ENCODE measurements around the gene MGP.

The MGP gene

GRCh38 chr12:14842315-14842714, 43.3 kb downstream of the MGP start:
- H3K9me3 ChIP-seq: no peaks in the 10 kb centered on the region
- H3K4me3 ChIP-seq (ENCODE audit: low read depth, low read length): no peak overlapping the region
- H3K36me3 ChIP-seq: no peaks in the 10 kb centered on the region
- H3K4me1 ChIP-seq: peaks cover 12% of the 10 kb centered on the region
- TF ChIP-seq, protein P1, sequence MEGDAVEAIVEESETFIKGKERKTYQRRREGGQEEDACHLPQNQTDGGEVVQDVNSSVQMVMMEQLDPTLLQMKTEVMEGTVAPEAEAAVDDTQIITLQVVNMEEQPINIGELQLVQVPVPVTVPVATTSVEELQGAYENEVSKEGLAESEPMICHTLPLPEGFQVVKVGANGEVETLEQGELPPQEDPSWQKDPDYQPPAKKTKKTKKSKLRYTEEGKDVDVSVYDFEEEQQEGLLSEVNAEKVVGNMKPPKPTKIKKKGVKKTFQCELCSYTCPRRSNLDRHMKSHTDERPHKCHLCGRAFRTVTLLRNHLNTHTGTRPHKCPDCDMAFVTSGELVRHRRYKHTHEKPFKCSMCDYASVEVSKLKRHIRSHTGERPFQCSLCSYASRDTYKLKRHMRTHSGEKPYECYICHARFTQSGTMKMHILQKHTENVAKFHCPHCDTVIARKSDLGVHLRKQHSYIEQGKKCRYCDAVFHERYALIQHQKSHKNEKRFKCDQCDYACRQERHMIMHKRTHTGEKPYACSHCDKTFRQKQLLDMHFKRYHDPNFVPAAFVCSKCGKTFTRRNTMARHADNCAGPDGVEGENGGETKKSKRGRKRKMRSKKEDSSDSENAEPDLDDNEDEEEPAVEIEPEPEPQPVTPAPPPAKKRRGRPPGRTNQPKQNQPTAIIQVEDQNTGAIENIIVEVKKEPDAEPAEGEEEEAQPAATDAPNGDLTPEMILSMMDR (IDR thresholded peaks at IDR 0.05; ENCODE audit: low read depth, low read length): no peak
- DNase-seq: no peak
- no peaks in the 10 kb centered on the region for H3K27me3 ChIP-seq

DNA sequence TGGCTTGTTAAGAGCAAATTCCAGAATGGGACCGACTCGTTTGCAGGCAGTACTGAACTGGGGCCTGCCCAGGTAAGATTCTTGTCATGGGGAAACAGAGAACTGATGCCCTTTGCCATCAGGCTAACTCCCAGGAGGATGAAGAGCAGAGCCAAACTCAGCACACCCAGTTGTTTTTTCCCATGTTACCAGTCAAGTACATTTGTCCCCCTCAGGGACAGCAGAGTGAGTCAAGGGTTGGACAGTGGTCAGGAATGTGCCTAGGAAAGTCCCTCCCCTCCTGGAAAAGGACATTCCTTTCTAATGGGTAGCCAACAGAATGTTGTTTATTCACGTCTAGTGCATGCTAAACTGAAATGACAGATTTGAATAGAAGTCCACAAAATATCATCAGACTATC, 43.9 kb downstream of the MGP start:
- Histone ChIP-seq H3K36me3 (no peaks in the 10 kb centered on the region), H3K9me3 (no peaks in the 10 kb centered on the region), H3K27me3 (no peaks in the 10 kb centered on the region), H3K4me3 (ENCODE audit: low read depth, low read length) (no peak overlapping the region), H3K4me1 (peaks cover 7% of the 10 kb centered on the region)
- no peak for DNase-seq
- TF ChIP-seq, protein P1 (IDR thresholded peaks at IDR 0.05; ENCODE audit: low read depth, low read length): no peak

DNA sequence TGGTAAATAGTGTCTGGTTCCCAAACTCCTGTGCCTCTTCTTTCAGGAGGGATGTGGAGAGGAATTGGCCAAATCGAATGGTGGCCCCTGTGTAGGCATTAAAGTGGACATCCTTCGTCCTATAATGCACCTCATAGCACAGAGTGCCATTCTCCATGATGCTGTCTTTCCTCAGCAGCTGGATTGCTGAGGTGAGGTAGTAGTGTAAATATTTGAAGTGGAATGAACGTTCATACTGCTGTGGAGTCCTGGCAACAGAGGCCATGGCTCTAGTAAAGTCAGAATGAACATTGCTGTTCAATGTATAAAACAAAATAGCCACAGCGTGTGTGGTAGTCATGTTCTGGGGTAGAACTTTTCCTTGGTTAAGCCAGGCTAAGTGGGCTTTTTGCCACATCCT, 45.0 kb downstream of the MGP start:
- no peaks in the 10 kb centered on the region for H3K9me3 ChIP-seq
- DNase-seq: no peak
- no peaks in the 10 kb centered on the region for H3K36me3 ChIP-seq
- no peaks in the 10 kb centered on the region for H3K27me3 ChIP-seq
- no peak overlapping the region for H3K4me3 ChIP-seq (ENCODE audit: low read depth, low read length)
- TF ChIP-seq, protein P1 (IDR thresholded peaks at IDR 0.05; ENCODE audit: low read depth, low read length): no peak
- peaks cover 10% of the 10 kb centered on the region for H3K4me1 ChIP-seq

DNA sequence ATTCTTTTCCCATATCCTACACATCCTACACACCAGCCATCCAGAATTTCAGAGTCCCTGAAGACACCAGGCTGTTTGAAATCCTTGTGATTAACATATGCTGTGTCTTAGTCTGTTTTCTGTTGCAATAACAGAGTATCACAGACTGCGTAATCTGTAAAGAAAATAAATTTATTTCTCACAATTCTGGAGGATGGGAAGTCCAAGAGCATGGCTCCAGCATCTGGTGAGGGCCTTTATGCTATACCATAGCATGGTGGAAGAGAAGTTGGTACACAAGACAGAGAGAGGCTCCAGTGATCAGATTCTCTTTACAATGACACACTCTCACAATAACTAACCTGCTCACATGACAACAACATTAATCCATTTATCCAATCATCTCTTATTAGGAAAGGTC, 46.4 kb downstream of the MGP start:
- Histone ChIP-seq H3K4me1 (peaks cover 21% of the 10 kb centered on the region), H3K27me3 (no peaks in the 10 kb centered on the region), H3K4me3 (ENCODE audit: low read depth, low read length) (no peak overlapping the region), H3K9me3 (no peaks in the 10 kb centered on the region), H3K36me3 (no peaks in the 10 kb centered on the region)
- no peak for DNase-seq
- TF ChIP-seq, protein P1 (IDR thresholded peaks at IDR 0.05; ENCODE audit: low read depth, low read length): no peak

DNA sequence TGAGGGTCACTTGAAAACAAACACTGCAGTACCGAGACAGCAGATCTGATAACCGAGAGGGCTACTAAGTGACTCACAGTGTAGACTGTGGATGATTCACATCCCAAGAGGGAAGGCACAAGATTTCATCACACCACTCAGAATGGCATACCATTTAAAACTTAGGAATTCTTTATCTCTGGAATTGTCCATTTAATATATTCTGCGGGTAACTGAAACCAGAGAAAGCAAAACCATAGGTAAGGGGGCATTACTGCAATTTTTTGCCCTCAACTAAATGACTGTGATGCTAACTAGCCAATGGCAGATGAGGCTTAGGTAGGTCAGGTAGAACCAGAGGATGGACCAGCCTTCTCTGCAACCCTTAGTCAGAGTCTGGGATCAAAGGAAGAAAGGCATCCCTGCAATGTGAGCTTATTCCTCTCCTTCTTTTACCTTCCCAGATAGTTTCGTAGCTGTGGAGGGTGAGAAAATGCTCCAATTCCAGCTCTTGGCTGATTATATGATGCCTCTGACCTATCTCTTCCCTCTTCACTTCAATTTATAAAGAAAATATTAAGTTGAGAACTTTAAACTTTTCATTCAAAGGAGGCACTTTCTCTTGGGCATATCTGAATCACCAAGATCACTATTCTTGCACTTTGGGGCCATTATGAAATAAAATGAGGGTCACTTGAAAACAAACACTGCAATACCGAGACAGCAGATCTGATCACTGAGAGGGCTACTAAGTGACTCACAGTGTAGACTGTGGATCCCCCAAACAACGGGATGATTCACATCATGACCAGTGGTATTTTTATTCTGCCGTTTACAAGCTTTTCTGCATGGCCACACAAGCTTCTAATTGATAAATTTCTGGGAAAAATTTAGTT, 49.1 kb downstream of the MGP start:
- DNase-seq: peak; percentile 42
- Histone ChIP-seq H3K9me3 (no peaks in the 10 kb centered on the region), H3K36me3 (no peaks in the 10 kb centered on the region), H3K4me1 (peaks cover 28% of the 10 kb centered on the region), H3K4me3 (ENCODE audit: low read depth, low read length) (no peak overlapping the region), H3K27me3 (no peaks in the 10 kb centered on the region)
- TF ChIP-seq, protein P1 (IDR thresholded peaks at IDR 0.05; ENCODE audit: low read depth, low read length): no peak

- no peak overlapping the region for H3K4me3 ChIP-seq (ENCODE audit: low read depth, low read length)
- no peak for DNase-seq
- TF ChIP-seq, protein P1 (IDR thresholded peaks at IDR 0.05; ENCODE audit: low read depth, low read length): no peak
- H3K9me3 ChIP-seq: no peaks in the 10 kb centered on the region
- H3K4me1 ChIP-seq: peaks cover 28% of the 10 kb centered on the region
- H3K36me3 ChIP-seq: no peaks in the 10 kb centered on the region
- no peaks in the 10 kb centered on the region for H3K27me3 ChIP-seq
Observed at GRCh38 chr12:14834509-14834908, 51.1 kb downstream of the MGP start.

Measured in BE2C (cell line).